Ramos (cell line): ENCODE data around the gene ZFR.
"Not testable (repeated sequence)": the region's sequence is repeated elsewhere in the genome, so short reads cannot be mapped to it uniquely, and the experiment has no call there.

ENCODE experiments used
- in situ Hi-C: fragments of 300-500 bp; cut with MboI; formaldehyde crosslinking; loops from one replicate; pipeline ENCODE4 v1.14.3; 2022; ENCODE audit warnings: low sequenced_read_pairs; ENCODE audit not compliant: unreplicated experiment

ZFR gene

GRCh38 chr5:32419791-32420190, 24.7 kb downstream of the ZFR start:
- in situ Hi-C loops, result no loop called here

- in situ Hi-C loops, result no loop called here
Observed at GRCh38 chr5:32413466-32414263, 30.9 kb downstream of the ZFR start.

DNA sequence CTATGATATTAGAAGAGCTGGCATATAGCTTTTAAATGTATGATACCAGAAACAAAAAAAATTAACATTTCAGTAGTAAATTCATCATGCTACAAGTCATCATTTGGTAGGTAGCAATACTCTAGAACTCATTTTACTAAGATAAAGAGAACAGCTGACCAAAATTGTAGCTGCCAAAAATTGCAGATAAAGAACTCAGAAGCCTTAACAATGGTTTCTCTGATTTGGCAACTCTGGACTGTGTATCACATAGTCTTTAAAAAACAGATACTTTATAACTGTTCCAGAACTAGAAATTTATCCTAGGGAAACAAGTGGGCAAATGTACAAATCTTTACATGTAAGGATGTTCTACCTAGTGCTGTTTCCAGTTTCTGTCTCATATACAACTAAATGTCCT, 33.9 kb downstream of the ZFR start:
- in situ Hi-C loops, result no loop called here

- in situ Hi-C loops, result no loop called here
Observed at GRCh38 chr5:32406650-32407049, 37.9 kb downstream of the ZFR start.

DNA sequence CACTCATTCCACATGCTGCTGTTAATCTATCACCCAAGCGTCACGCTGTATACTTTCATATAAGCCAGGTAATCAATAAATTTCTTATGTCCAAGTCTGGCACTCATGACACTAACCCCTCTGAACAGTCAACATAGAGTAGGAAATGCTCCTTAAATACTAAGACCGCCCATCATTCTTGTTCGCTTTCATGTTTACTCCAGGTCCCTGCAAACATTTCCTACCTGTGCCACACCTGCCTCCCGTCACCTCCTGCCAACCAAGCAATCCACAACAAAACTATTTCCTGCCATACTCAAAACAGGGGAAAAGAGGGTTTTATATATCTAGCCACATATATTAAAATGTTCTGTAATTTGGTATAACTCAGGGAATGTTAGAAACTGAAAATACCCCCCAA, 39.0 kb downstream of the ZFR start:
- in situ Hi-C loops, result no loop called here

GRCh38 chr5:32403760-32404159, 40.8 kb downstream of the ZFR start:
- in situ Hi-C loops, result no loop called here

- in situ Hi-C loops, result no loop called here
Observed at GRCh38 chr5:32400401-32400800, 44.1 kb downstream of the ZFR start.

GRCh38 chr5:32398754-32399153, 45.8 kb downstream of the ZFR start:
- in situ Hi-C loops, result not testable (repeated sequence)

- in situ Hi-C loops, result no loop called here
Observed at GRCh38 chr5:32394981-32395380, 49.6 kb downstream of the ZFR start.

- in situ Hi-C loops, result no loop called here
Observed at GRCh38 chr5:32392039-32392438, 52.5 kb downstream of the ZFR start.

DNA sequence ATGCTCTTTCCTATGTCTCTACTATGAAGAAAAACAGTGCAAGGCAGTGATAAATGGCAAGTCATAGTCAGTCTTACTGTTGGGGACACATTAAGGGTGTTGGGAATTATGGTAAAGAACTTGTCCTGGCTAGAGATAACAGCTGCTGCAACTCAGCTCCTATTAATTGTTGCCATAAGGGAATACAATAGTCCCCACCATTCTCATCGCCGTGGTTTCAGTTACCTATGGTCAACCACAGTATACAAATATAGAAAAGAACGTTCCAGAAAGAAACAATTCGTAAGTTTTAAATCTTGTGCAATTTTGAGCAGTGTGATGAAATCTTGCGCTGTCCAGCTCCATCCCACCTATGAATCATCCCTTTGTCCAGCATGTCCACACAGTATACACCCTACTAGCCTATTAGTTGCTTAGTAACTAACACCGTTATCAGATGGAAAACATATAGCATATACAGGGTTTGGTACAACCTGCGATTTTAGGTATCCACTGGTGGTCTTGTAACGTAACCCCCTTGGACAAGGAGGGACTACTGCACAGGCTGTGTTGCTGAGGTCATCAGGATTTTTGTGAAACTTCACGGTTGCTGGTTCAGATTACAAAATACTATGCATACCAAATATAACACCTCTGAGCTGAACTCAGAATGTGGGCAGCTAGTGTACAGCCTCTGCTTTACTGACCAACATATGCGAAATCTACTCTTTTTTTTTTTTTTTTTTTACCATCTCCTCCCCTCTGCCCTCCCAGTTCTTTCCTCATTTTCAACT, 53.5 kb downstream of the ZFR start:
- in situ Hi-C loops, result no loop called here

DNA sequence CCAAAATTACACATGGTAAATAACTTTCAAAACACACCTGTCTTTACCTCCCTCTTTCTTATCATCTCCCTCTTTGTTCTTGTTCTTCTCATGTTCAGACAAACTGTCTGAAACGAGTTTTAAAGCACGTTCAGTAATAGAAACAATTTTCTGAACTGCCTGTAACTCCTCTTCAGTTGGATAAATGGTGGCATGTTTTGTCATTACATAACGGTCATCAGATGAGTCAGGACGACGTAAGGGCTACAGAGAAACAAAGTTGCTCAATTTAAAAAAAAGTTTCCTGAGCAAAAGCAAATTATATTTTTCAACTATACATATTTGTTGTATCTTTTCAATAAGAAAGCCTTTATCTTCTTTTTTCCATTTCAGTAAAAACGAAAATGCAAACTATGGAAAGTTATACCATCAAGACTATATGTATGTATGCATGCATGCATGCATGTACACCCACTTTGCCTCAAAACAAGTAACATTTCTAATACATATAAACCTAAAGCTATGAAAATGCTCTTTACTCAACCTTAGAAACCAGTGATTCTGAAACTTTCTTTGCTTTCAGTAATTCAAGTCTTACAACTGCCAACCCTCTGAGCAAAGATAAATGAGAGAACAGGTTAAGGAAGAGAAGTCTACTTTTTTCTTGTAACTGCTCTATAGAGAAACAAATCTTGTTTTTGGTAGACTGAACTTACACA, 56.0 kb downstream of the ZFR start:
- in situ Hi-C loops, result no loop called here

- in situ Hi-C loops, result no loop called here
Observed at GRCh38 chr5:32387841-32388240, 56.7 kb downstream of the ZFR start.

GRCh38 chr5:32387211-32387610, 57.3 kb downstream of the ZFR start:
- in situ Hi-C loops, result no loop called here

GRCh38 chr5:32384621-32385020, 59.9 kb downstream of the ZFR start:
- in situ Hi-C loops, result no loop called here

DNA sequence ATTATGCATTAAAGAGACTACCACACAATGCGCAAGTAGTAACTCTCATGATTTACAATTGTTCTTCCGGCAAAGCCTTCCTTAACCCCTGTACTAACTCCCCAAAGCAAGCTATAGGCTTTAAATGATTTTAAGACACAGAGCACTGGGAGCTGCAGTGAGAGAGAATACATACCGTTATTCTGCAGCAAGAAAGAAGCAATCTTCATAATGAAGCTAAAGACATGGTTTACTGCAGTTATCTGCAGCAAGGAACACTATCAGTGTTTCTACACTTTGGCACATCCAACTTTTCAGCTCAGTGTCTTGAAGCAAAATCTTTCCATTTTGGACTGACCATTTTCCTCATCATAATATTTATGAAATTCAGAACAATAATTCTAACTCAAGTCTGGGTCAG, 61.0 kb downstream of the ZFR start:
- in situ Hi-C loops, result no loop called here

DNA sequence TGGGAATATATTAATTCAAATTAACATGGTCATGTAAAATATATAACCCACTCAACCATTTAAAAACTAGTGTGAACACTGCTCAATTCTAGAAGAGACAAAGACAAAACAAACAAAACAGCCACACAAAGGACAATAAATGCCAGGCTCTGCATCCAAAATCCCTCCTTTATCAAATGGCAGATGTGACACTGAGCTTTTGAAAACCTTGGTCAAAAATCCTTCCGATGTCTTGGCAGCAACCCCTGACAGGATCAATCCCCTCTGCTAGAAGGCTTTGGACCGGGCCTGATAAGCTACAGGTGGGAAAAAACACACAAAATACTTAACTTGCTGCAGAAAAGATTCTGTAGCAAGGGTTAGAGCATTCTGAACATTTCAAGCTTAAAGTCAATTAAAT, 61.5 kb downstream of the ZFR start:
- in situ Hi-C loops, result no loop called here

DNA sequence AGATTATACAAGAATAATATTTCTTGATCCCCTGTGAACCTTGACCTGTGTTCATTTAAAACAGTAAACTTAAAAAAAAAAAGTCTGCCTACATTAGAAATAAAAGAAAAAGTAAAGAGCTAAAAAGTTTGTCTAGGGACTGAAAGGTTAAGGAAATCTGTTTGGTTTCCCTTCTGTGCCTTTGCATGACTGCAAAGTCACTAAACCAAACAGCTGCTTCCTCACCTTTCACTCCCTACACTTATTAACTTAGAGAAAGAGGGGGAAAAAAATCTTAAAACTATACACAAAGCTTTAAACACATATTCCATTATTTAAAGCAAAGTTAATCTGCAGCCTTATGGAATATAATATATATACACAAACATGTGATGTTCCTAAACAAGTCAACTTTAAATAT, 65.1 kb downstream of the ZFR start:
- in situ Hi-C loops, result no loop called here

- in situ Hi-C loops, result no loop called here
Observed at GRCh38 chr5:32378966-32379365, 65.6 kb downstream of the ZFR start.

DNA sequence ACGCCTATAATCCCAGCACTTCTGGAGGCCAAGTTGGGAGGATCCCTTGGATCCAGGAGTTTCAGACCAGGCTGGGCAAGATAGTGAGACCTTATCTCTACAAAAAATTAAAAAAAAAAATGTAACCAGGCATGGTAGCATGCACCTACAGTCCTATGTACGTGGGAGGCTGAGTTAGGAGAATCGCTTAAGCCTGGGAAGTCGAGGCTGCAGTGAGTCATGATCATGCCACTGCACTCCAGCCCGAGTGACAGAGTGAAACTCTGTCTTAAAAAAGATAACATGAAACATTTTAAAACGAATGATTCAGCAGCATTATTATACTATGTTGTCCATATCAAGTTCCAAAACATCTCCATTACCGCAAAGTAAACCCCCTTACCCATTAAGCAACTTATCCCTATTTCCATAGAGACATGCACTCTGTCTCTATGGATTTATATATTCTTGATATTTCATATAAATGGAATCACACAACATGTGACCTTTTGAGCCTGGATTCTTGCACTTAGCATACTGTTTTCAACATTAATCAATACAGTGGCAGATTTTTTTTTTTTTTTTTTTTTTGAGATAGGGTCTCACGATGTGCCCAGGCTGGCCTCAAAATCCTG, 74.9 kb downstream of the ZFR start:
- in situ Hi-C loops, result no loop called here

DNA sequence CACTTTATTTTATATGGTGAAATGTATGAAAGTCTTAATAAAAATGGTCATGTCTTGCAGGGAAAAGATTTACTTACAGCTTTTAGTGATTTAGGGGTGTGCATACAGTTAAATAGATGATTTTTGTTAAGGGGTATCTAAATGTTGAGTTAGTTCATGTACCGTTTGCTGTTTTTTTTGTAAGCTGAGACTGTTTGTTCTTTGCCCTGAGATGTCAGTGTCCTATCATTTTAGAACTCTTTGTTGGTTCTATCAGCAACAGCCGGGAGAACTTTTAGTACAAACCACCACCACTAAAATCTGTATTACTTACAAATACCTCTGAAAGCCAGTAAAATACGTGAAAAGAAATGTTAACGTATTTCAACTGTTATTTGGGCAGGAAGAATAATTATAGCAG, 75.5 kb downstream of the ZFR start:
- in situ Hi-C loops, result no loop called here
